ENCODE data around the gene ST3GAL4. TPM values are rescaled to one million over a fixed set of nuclear protein-coding genes. Genes with fewer than 3 reads are reported as not detected.
A peak's percentile ranks its signal among the peaks of the same experiment; 100 is the strongest.
"Not testable (repeated sequence)": the region's sequence is repeated elsewhere in the genome, so short reads cannot be mapped to it uniquely, and the experiment has no call there.

ST3GAL4 gene
- total and polyA plus RNA-seq, 3 donors from 2014 or later: 102 to 221 (median 212) TPM

DNA sequence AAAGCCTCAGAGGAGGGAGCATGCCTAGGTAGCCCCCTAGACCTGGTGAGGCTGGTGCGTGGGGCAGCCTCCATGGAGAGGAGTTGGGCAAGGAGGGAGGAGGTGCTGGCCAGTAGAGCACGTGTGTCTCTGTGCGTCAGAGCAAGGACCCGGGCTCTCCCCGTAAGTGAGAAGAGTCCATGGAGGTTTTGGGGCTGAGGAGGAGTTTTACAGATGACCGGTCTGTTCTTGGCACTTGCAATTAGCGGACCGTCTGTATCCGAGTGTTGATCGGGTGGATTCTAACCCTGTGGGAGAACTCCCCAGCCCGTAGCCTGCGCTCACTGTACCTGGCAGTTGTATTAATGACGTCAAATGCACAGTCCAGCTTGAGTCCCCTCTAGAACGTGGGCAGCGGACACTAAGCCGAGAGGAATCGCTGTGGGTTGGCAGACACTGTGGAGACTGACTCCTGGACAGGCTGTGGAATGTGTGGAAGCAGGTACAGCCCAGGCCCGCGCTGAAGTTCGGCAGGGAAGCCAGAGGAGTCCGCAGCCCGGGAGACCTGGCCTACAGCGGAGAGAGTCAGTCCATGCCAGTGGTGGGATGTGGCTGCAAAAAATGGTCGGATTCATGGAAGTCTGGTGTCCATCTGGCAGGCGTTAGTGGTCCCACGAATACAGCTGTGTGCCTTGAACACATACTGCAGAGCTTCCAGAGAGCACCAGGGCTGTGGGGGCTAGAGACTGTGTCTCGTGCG, 19.2 kb downstream of the ST3GAL4 start:
- H3K27me3 ChIP-seq; H3K4me3 ChIP-seq; H3K36me3 ChIP-seq (ENCODE audit: low read depth, missing control alignments); H3K9me3 ChIP-seq; intact Hi-C loops (cut with DNase I; ENCODE audit: low total_unique reads): not testable (repeated sequence)
- WGBS, 2 donors: 42 to 62% methylated on average over 6 to 20 of the region's 28 CpGs
- peaks cover 25% of the 10 kb centered on the region for H3K4me1 ChIP-seq
- DNase-seq: peak; percentile 73
- peak overlapping the region; percentile 31 to 73 for H3K27ac ChIP-seq

GRCh38 chr11:126375726-126376125, 20.2 kb downstream of the ST3GAL4 start:
- TF ChIP-seq CTCF (IDR thresholded peaks at IDR 0.05) (no peak), POLR2A (IDR thresholded peaks at IDR 0.05) (no peak)
- Histone ChIP-seq H3K27ac (no peak overlapping the region), H3K4me3 (no peak overlapping the region), H3K9me3 (no peaks in the 10 kb centered on the region), H3K27me3 (no peaks in the 10 kb centered on the region), H3K4me1 (peaks cover 25% of the 10 kb centered on the region), H3K36me3 (ENCODE audit: low read depth, missing control alignments) (no peaks in the 10 kb centered on the region)
- no peak for DNase-seq
- intact Hi-C loops (cut with DNase I; ENCODE audit: low total_unique reads): no loop called here
- 56 to 64% methylated on average over 7 of the region's 7 CpGs for WGBS, 2 donors

DNA sequence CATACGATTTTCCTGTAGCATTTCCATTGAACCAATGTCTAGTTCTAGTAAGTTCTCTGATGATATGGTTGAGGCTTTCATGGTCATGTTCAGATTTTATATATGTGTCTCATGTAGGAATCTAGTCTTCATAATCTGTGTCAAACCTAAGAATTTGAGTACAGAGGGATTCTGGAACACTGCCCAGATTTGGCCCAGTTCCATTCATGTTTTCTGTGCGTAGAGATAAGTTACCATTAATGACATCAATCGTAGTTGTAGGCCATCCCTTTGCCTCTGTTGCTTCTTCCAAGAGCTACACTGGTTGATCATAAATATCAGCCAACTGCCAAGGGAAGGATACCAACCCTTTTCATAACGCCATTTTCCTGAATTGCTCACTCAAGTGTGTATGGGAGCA, 23.3 kb downstream of the ST3GAL4 start:
- DNase-seq: peak; percentile 76
- H3K27me3 ChIP-seq: no peaks in the 10 kb centered on the region

DNA sequence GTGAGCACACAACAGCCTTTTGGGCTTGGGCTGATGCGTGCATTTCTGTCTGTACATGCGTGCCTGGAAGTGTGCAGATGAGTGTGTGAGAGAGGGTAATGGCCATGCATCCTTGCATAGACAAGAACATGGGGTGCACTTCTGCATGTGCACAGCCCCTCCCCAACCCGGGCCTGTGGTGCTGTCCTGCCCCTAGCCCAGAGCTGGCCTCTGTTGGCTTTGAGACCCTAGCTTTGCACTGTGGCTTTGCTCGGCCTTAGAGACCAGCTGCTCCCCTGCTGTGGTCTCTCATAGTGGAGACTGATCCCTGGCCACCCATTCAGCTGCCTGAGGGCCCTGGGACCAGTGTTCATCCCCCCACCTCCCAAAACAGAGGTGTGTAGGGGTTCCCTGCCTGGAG, 25.4 kb downstream of the ST3GAL4 start:
- Histone ChIP-seq H3K9me3 (no peaks in the 10 kb centered on the region), H3K27ac (no peak overlapping the region), H3K4me1 (peaks cover 22% of the 10 kb centered on the region), H3K36me3 (ENCODE audit: low read depth, missing control alignments) (no peaks in the 10 kb centered on the region), H3K4me3 (no peak overlapping the region), H3K27me3 (no peaks in the 10 kb centered on the region)
- TF ChIP-seq CTCF (IDR thresholded peaks at IDR 0.05): no peak
- TF ChIP-seq POLR2A (IDR thresholded peaks at IDR 0.05): no peak
- WGBS, 2 donors: 78 to 87% methylated on average over 2 to 4 of the region's 4 CpGs
- DNase-seq: no peak
- intact Hi-C loops (cut with DNase I; ENCODE audit: low total_unique reads): no loop called here

More for the DNA sequence above, 23.3 kb downstream of the ST3GAL4 start:
- TF ChIP-seq POLR2A (IDR thresholded peaks at IDR 0.05) (no peak), CTCF (IDR thresholded peaks at IDR 0.05) (no peak)
- H3K27ac ChIP-seq: no peak overlapping the region
- H3K4me1 ChIP-seq: peaks cover 24% of the 10 kb centered on the region
- 39 to 52% methylated on average over 4 of the region's 4 CpGs for WGBS, 2 donors
- intact Hi-C loops (cut with DNase I; ENCODE audit: low total_unique reads): no loop called here
- no peaks in the 10 kb centered on the region for H3K36me3 ChIP-seq (ENCODE audit: low read depth, missing control alignments)
- no peaks in the 10 kb centered on the region for H3K9me3 ChIP-seq
- H3K4me3 ChIP-seq: no peak overlapping the region

- H3K9me3 ChIP-seq; H3K27me3 ChIP-seq; H3K27ac ChIP-seq; DNase-seq; intact Hi-C loops (cut with DNase I; ENCODE audit: low total_unique reads); H3K4me3 ChIP-seq; H3K36me3 ChIP-seq (ENCODE audit: low read depth, missing control alignments): not testable (repeated sequence)
- peaks cover 32% of the 10 kb centered on the region for H3K4me1 ChIP-seq
- 35% methylated on average over 4 of the region's 10 CpGs; no CpG with 5 or more reads in 1 of the 2 donors for WGBS, 2 donors
Measured at GRCh38 chr11:126381960-126382359, 26.5 kb downstream of the ST3GAL4 start.

DNA sequence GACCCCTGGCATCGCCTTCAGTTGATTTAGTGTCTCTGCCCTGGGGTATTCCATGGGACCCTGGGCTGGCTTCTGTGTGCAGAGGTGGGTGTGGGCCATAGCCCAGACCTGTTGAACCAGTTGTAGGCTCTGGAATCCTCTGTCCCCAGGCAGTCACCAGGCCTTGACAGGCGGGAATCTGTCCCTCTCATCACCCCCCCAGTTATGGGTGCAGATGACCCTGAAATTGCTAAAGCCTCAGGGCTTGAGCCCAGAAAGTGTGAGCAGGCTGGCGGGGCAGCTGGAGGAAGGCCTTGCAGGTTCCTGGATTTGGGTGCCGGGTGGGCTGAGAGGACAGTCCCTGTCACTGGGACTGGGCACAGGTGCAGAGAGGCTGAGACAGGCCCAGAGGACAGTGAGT, 27.2 kb downstream of the ST3GAL4 start:
- H3K27ac ChIP-seq, DNase-seq: not testable (repeated sequence)

More for the DNA sequence above, 27.2 kb downstream of the ST3GAL4 start:
- H3K9me3 ChIP-seq; H3K27me3 ChIP-seq; H3K36me3 ChIP-seq (ENCODE audit: low read depth, missing control alignments); H3K4me3 ChIP-seq; intact Hi-C loops (cut with DNase I; ENCODE audit: low total_unique reads): not testable (repeated sequence)
- WGBS, 2 donors: 85% methylated on average over 4 of the region's 4 CpGs; no CpG with 5 or more reads in 1 of the 2 donors
- H3K4me1 ChIP-seq: peaks cover 36% of the 10 kb centered on the region

All from testis (tissue), 3 donors.